ENCODE data around the gene MEIS1. TPM values are rescaled to one million over a fixed set of nuclear protein-coding genes. Genes with fewer than 3 reads are reported as not detected.

The MEIS1 gene
- total RNA-seq, 1 experiment from 2014 or later: 89.4 TPM

- H3K36me3 ChIP-seq (ENCODE audit: insufficient read depth, low read length, poor library complexity, severe bottlenecking): peaks cover 33% of the 10 kb centered on the region
- H3K27me3 ChIP-seq (replicated peaks; ENCODE audit: insufficient read depth, low read depth, low read length, poor library complexity): no peaks in the 10 kb centered on the region
- no peaks in the 10 kb centered on the region for H3K9me3 ChIP-seq (ENCODE audit: low read depth, low read length, poor library complexity, severe bottlenecking)
- no peak overlapping the region for H3K27ac ChIP-seq (ENCODE audit: low read depth, low read length, poor library complexity, severe bottlenecking)
- no TSS peak for BruUV-seq (replicated peaks)
- TF ChIP-seq CTCF (conservative IDR thresholded peaks at IDR 0.05; ENCODE audit: low read depth, low read length) (no peak), EZH2 (IDR thresholded peaks at IDR 0.05; ENCODE audit: borderline replicate concordance, low read depth, low read length, poor library complexity, severe bottlenecking) (no peak)
- ChIA-PET POLR2A (ENCODE audit: low non-redundant PET) (no interaction called here), CTCF (no interaction called here)
- H3K4me1 ChIP-seq (ENCODE audit: insufficient read depth, low read length, poor library complexity, severe bottlenecking): peaks cover 81% of the 10 kb centered on the region
- H3K4me3 ChIP-seq (ENCODE audit: low read depth, low read length, poor library complexity, severe bottlenecking): no peak overlapping the region
- DNase-seq (ENCODE audit: low spot score): no peak
- intact Hi-C loops (cut with micrococcal nuclease; ENCODE audit: unreplicated experiment): no loop called here
Observed at GRCh38 chr2:66566726-66567399, 131.9 kb downstream of the MEIS1 start.

GRCh38 chr2:66567729-66568128 is 132.8 kb downstream of the MEIS1 start:
- H3K4me1 ChIP-seq (ENCODE audit: insufficient read depth, low read length, poor library complexity, severe bottlenecking): peaks cover 81% of the 10 kb centered on the region
- intact Hi-C loops (cut with micrococcal nuclease; ENCODE audit: unreplicated experiment): no loop called here
- ChIA-PET CTCF (interaction anchor here (0.8 kb wide), 1 partner anchor 899 kb away, joined by 4 read pairs; no protein-coding TSS in a partner anchor), POLR2A (ENCODE audit: low non-redundant PET) (no interaction called here)
- H3K27ac ChIP-seq (ENCODE audit: low read depth, low read length, poor library complexity, severe bottlenecking): no peak overlapping the region
- no peaks in the 10 kb centered on the region for H3K9me3 ChIP-seq (ENCODE audit: low read depth, low read length, poor library complexity, severe bottlenecking)
- no TSS peak for BruUV-seq (replicated peaks)
- DNase-seq (ENCODE audit: low spot score): no peak
- H3K4me3 ChIP-seq (ENCODE audit: low read depth, low read length, poor library complexity, severe bottlenecking): no peak overlapping the region
- peaks cover 41% of the 10 kb centered on the region for H3K36me3 ChIP-seq (ENCODE audit: insufficient read depth, low read length, poor library complexity, severe bottlenecking)
- TF ChIP-seq EZH2 (IDR thresholded peaks at IDR 0.05; ENCODE audit: borderline replicate concordance, low read depth, low read length, poor library complexity, severe bottlenecking) (no peak), CTCF (conservative IDR thresholded peaks at IDR 0.05; ENCODE audit: low read depth, low read length) (no peak)
- no peaks in the 10 kb centered on the region for H3K27me3 ChIP-seq (replicated peaks; ENCODE audit: insufficient read depth, low read depth, low read length, poor library complexity)

DNA sequence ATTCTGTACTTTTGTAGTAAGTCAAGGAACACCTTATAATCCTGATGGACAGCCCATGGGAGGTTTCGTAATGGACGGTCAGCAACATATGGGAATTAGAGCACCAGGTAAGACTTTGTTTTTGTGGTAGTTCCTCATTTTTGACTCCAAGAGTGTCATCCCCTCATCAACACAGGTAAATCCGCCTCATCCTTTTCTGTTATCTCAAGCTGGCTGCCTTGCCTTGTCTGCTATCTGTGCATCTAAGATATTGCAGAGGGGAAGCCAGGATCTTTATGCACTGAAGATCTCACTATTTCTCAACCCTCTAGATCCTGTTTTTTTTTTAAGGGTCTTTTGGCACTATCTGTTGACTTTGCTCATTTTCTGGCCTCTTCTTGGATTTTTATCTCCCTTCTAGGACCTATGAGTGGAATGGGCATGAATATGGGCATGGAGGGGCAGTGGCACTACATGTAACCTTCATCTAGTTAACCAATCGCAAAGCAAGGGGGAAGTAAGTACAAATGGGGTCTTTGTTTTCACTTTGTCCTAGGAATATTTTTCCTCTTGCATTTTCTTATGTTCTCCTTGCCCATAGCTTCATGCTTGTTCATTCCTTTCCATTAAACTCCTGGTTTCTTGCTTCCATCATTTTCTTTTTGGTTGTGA is 133.8 kb downstream of the MEIS1 start:
- ChIA-PET POLR2A (ENCODE audit: low non-redundant PET) (interaction anchor here (0.6 kb wide), 2 partner anchors 305 to 553 kb away, joined by 3 to 4 read pairs; no protein-coding TSS in a partner anchor), CTCF (interaction anchor here (0.8 kb wide), 1 partner anchor 900 kb away, joined by 4 read pairs; no protein-coding TSS in a partner anchor)
- Histone ChIP-seq H3K9me3 (ENCODE audit: low read depth, low read length, poor library complexity, severe bottlenecking) (no peaks in the 10 kb centered on the region), H3K4me1 (ENCODE audit: insufficient read depth, low read length, poor library complexity, severe bottlenecking) (peaks cover 83% of the 10 kb centered on the region), H3K27ac (ENCODE audit: low read depth, low read length, poor library complexity, severe bottlenecking) (peak overlapping the region; percentile 49), H3K36me3 (ENCODE audit: insufficient read depth, low read length, poor library complexity, severe bottlenecking) (peaks cover 44% of the 10 kb centered on the region), H3K27me3 (replicated peaks; ENCODE audit: insufficient read depth, low read depth, low read length, poor library complexity) (no peaks in the 10 kb centered on the region), H3K4me3 (ENCODE audit: low read depth, low read length, poor library complexity, severe bottlenecking) (no peak overlapping the region)
- no peak for DNase-seq (ENCODE audit: low spot score)
- no peak for TF ChIP-seq EZH2 (IDR thresholded peaks at IDR 0.05; ENCODE audit: borderline replicate concordance, low read depth, low read length, poor library complexity, severe bottlenecking)
- TF ChIP-seq CTCF (conservative IDR thresholded peaks at IDR 0.05; ENCODE audit: low read depth, low read length): no peak
- BruUV-seq (replicated peaks): no TSS peak
- intact Hi-C loops (cut with micrococcal nuclease; ENCODE audit: unreplicated experiment): no loop called here
